G401.6 (cell line): ENCODE measurements around the gene GGTLC2.
"Not testable (repeated sequence)": the region's sequence is repeated elsewhere in the genome, so short reads cannot be mapped to it uniquely, and the experiment has no call there.

Source experiments
- FAIRE-seq: peaks from 2 replicates; lab custom pipeline; 2012; peaks lifted over from hg19 to GRCh38; lab: Jason Lieb, UNC

Gene GGTLC2

GRCh38 chr22:22644314-22644713 is at the start of gene GGTLC2:
TSS of gene GGTLC2 (plus strand) at chr22:22644614. CDS start at chr22:22646346, 1,732 bp downstream.
- not testable (repeated sequence) for FAIRE-seq

GRCh38 chr22:22595001-22595835 is 49.2 kb upstream of the GGTLC2 start:
- FAIRE-seq, result no peak

- FAIRE-seq, result no peak
These were observed 46.3 kb upstream of the GGTLC2 start for GRCh38 chr22:22598144-22598543.

- no peak for FAIRE-seq
These were observed 45.2 kb upstream of the GGTLC2 start for GRCh38 chr22:22599248-22599647.

- no peak for FAIRE-seq
These were observed 43.7 kb upstream of the GGTLC2 start for GRCh38 chr22:22600531-22601261.

GRCh38 chr22:22603470-22603947 is 40.9 kb upstream of the GGTLC2 start:
- no peak for FAIRE-seq

- FAIRE-seq, result no peak
These were observed 39.9 kb upstream of the GGTLC2 start for GRCh38 chr22:22604326-22605073.

GRCh38 chr22:22605074-22605404 is 39.4 kb upstream of the GGTLC2 start:
- FAIRE-seq, result no peak

GRCh38 chr22:22608022-22608421 is 36.4 kb upstream of the GGTLC2 start:
- not testable (repeated sequence) for FAIRE-seq

- no peak for FAIRE-seq
These were observed 35.1 kb upstream of the GGTLC2 start for GRCh38 chr22:22609291-22609690.

GRCh38 chr22:22612516-22612915 is 31.9 kb upstream of the GGTLC2 start:
- FAIRE-seq, result no peak

GRCh38 chr22:22614065-22614464 is 30.3 kb upstream of the GGTLC2 start:
- FAIRE-seq, result no peak

GRCh38 chr22:22616636-22617035 is 27.8 kb upstream of the GGTLC2 start:
- FAIRE-seq, result no peak

GRCh38 chr22:22618448-22618847 is 26.0 kb upstream of the GGTLC2 start:
- no peak for FAIRE-seq

- FAIRE-seq, result no peak
These were observed 25.5 kb upstream of the GGTLC2 start for GRCh38 chr22:22618923-22619322.

- no peak for FAIRE-seq
These were observed 24.5 kb upstream of the GGTLC2 start for GRCh38 chr22:22619765-22620414.

GRCh38 chr22:22628546-22629495 is 15.6 kb upstream of the GGTLC2 start:
- FAIRE-seq, result not testable (repeated sequence)

- FAIRE-seq, result not testable (repeated sequence)
These were observed 13.2 kb upstream of the GGTLC2 start for GRCh38 chr22:22631223-22631652.

- not testable (repeated sequence) for FAIRE-seq
These were observed 12.2 kb upstream of the GGTLC2 start for GRCh38 chr22:22632226-22632625.

- FAIRE-seq, result not testable (repeated sequence)
These were observed 10.9 kb upstream of the GGTLC2 start for GRCh38 chr22:22633533-22633932.

GRCh38 chr22:22636260-22636659 is 8.2 kb upstream of the GGTLC2 start:
- peak; percentile 93 for FAIRE-seq
